Loucy (cell line): ENCODE results near the gene TENM4.

Experiments used
- H2AFZ ChIP-seq: fragments of 200-600 bp; sonication (generic); 2 replicates; pipeline ENCODE4 v1.6.0; 2016; ENCODE audit warnings: antibody characterized with exemption, mild to moderate bottlenecking, low read length, moderate library complexity
- H3F3A ChIP-seq: fragments of 200-600 bp; 2 replicates; pipeline ENCODE4 v1.6.0; 2016; ENCODE audit warnings: antibody characterized with exemption, low read depth, mild to moderate bottlenecking
- H3K27me3 ChIP-seq: fragments of 200-600 bp; sonication (generic); 2 replicates; pipeline ENCODE4 v1.6.1; 2014; ENCODE audit warnings: low read length, mild to moderate bottlenecking; ENCODE audit not compliant: insufficient read depth, poor library complexity, severe bottlenecking
- H3K36me3 ChIP-seq: fragments of 200-600 bp; sonication (generic); 2 replicates; pipeline ENCODE4 v1.6.1; 2016; ENCODE audit warnings: low read length; ENCODE audit not compliant: insufficient read depth
- H3K4me1 ChIP-seq: fragments of 200-600 bp; sonication (generic); 2 replicates; pipeline ENCODE4 v1.5.1; 2014; ENCODE audit warnings: low read length, mild to moderate bottlenecking; ENCODE audit not compliant: insufficient read depth, poor library complexity, severe bottlenecking
- H3K4me2 ChIP-seq: fragments of 200-600 bp; sonication (generic); 2 replicates; pipeline ENCODE4 v1.6.0; 2014; ENCODE audit warnings: antibody characterized with exemption, low read length, low read depth, mild to moderate bottlenecking; ENCODE audit not compliant: poor library complexity, severe bottlenecking
- H3K4me3 ChIP-seq: fragments of 200-600 bp; sonication (generic); 2 replicates; pipeline ENCODE4 v1.5.1; 2014; ENCODE audit warnings: low read length, mild to moderate bottlenecking, mixed read lengths; ENCODE audit not compliant: poor library complexity, severe bottlenecking
- H3K79me2 ChIP-seq: fragments of 200-600 bp; sonication (generic); 2 replicates; pipeline ENCODE4 v1.6.1; 2014; ENCODE audit warnings: low read length; ENCODE audit not compliant: insufficient read depth
- H3K9ac ChIP-seq: fragments of 200-600 bp; sonication (generic); 2 replicates; pipeline ENCODE4 v1.6.0; 2014; ENCODE audit warnings: mild to moderate bottlenecking, low read depth, low read length, moderate library complexity; ENCODE audit not compliant: poor library complexity, severe bottlenecking
- H3K9me2 ChIP-seq: fragments of 200-600 bp; sonication (generic); replicated peaks from 2 replicates; pipeline ENCODE4 v1.6.1; 2016; ENCODE audit warnings: low read depth, low read length, mixed read lengths
- H3K9me3 ChIP-seq: fragments of 200-600 bp; sonication (generic); 2 replicates; pipeline ENCODE4 v1.6.1; 2014; ENCODE audit warnings: mild to moderate bottlenecking, antibody characterized with exemption, low read length, low read depth; ENCODE audit not compliant: insufficient read depth
- H4K20me1 ChIP-seq: fragments of 200-600 bp; sonication (generic); 2 replicates; pipeline ENCODE4 v1.6.0; 2014; ENCODE audit warnings: antibody characterized with exemption, low read length, mild to moderate bottlenecking; ENCODE audit not compliant: insufficient read depth, poor library complexity, severe bottlenecking
- EZH2phosphoT487 ChIP-seq: fragments of 200-600 bp; IDR thresholded peaks from 2 replicates; pipeline ENCODE4 v1.6.1; 2018; ENCODE audit warnings: antibody characterized with exemption, mild to moderate bottlenecking, moderate library complexity, borderline replicate concordance
- TF ChIP-seq, protein P1 (sequence below): fragments of 200-600 bp; sonication (generic); conservative IDR thresholded peaks from 2 replicates; pipeline ENCODE4 v1.5.1; 2014; ENCODE audit warnings: mild to moderate bottlenecking, antibody characterized with exemption, low read length

The TENM4 gene

DNA sequence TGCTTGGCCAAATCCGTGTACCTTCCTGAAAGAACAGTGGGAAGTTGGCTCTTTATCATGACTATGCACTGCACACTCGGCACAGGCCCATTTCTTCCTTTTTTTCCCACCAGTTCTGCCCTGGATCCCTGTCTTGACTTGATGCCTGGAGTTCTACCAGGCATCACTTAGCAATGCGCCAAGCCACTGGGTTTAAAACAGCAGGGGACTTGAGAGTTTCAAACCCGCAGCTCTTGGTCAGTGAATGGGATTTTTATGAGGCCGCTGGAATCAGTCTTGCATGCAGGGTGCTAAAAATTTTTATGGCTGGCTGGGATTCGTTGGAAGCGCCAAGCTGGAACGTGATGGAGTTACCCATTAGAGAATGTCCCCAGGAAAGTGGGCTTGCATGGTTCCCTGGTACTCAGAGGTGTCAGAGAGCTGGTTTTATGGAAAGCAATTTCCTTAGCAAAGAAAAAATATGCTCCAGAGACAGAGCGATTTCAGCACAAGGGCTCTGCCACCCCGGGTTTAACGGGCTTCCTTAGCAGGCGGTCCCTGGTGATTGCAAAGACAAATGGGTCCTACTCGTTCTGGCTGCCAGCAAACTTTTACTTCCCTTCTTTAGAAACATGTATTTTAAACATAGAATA, 432.9 kb downstream of the TENM4 start:
- no peak overlapping the region for H2AFZ ChIP-seq
- 0 out of 2 replicates have a peak, but pooled peaks cover 3% of the 10 kb centered on the region for H3K9me3 ChIP-seq
- no peak overlapping the region for H3K9ac ChIP-seq
- H3K4me2 ChIP-seq, result no peak overlapping the region
- H3F3A ChIP-seq, result no peaks in the 10 kb centered on the region
- TF ChIP-seq, protein P1, sequence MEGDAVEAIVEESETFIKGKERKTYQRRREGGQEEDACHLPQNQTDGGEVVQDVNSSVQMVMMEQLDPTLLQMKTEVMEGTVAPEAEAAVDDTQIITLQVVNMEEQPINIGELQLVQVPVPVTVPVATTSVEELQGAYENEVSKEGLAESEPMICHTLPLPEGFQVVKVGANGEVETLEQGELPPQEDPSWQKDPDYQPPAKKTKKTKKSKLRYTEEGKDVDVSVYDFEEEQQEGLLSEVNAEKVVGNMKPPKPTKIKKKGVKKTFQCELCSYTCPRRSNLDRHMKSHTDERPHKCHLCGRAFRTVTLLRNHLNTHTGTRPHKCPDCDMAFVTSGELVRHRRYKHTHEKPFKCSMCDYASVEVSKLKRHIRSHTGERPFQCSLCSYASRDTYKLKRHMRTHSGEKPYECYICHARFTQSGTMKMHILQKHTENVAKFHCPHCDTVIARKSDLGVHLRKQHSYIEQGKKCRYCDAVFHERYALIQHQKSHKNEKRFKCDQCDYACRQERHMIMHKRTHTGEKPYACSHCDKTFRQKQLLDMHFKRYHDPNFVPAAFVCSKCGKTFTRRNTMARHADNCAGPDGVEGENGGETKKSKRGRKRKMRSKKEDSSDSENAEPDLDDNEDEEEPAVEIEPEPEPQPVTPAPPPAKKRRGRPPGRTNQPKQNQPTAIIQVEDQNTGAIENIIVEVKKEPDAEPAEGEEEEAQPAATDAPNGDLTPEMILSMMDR, result no peak
- TF ChIP-seq EZH2phosphoT487, result no peak
- no peaks in the 10 kb centered on the region for H3K79me2 ChIP-seq
- no peaks in the 10 kb centered on the region for H3K36me3 ChIP-seq
- no peaks in the 10 kb centered on the region for H4K20me1 ChIP-seq
- no peaks in the 10 kb centered on the region for H3K4me1 ChIP-seq
- H3K9me2 ChIP-seq, result no peaks in the 10 kb centered on the region
- H3K27me3 ChIP-seq, result no peaks in the 10 kb centered on the region
- no peak overlapping the region for H3K4me3 ChIP-seq

DNA sequence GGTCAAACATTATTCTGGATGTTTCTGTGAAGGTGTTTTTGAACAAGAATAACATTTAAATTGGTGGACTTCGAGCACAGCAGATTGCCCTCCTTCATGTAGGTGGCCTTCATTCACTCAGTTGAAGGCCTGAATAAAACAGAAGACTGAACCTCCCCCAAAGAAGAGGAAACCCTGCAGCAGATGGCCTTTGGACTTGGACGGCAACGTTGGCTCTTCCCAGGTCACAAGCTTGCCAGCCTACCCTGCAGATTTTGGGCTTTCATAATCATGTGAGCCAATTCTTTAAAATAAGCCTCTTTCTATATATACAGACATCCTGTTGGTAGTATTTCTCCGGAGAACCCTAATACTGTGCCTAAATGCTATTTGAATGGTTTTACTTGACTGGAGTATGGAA, 434.0 kb downstream of the TENM4 start:
- no peaks in the 10 kb centered on the region for H3F3A ChIP-seq
- no peaks in the 10 kb centered on the region for H3K27me3 ChIP-seq
- H3K9me2 ChIP-seq, result no peaks in the 10 kb centered on the region
- no peak overlapping the region for H3K4me2 ChIP-seq
- no peaks in the 10 kb centered on the region for H3K79me2 ChIP-seq
- TF ChIP-seq, protein P1, result no peak
- no peak for TF ChIP-seq EZH2phosphoT487
- no peaks in the 10 kb centered on the region for H4K20me1 ChIP-seq
- no peaks in the 10 kb centered on the region for H3K36me3 ChIP-seq
- H3K9me3 ChIP-seq, result 0 out of 2 replicates have a peak, but pooled peaks cover 2% of the 10 kb centered on the region
- H3K9ac ChIP-seq, result no peak overlapping the region
- no peak overlapping the region for H2AFZ ChIP-seq
- no peak overlapping the region for H3K4me3 ChIP-seq
- no peaks in the 10 kb centered on the region for H3K4me1 ChIP-seq

GRCh38 chr11:78996007-78996406, 444.8 kb downstream of the TENM4 start:
- H2AFZ ChIP-seq, result no peak overlapping the region
- H3K4me2 ChIP-seq, result no peak overlapping the region
- TF ChIP-seq, protein P1, result no peak
- TF ChIP-seq EZH2phosphoT487, result no peak
- H3K4me3 ChIP-seq, result no peak overlapping the region
- no peaks in the 10 kb centered on the region for H3K36me3 ChIP-seq
- H3K9me2 ChIP-seq, result no peaks in the 10 kb centered on the region
- no peaks in the 10 kb centered on the region for H3K79me2 ChIP-seq
- no peaks in the 10 kb centered on the region for H4K20me1 ChIP-seq
- H3F3A ChIP-seq, result no peaks in the 10 kb centered on the region
- no peaks in the 10 kb centered on the region for H3K4me1 ChIP-seq
- H3K27me3 ChIP-seq, result no peaks in the 10 kb centered on the region
- no peaks in the 10 kb centered on the region for H3K9me3 ChIP-seq
- H3K9ac ChIP-seq, result no peak overlapping the region
